Measurements from ENCODE around the gene KIAA1671. TPM values are rescaled to one million over a fixed set of nuclear protein-coding genes. Genes with fewer than 3 reads are reported as not detected.

The KIAA1671 gene
- total RNA-seq, 1 donor from 2014 or later, result 62.1 TPM

DNA sequence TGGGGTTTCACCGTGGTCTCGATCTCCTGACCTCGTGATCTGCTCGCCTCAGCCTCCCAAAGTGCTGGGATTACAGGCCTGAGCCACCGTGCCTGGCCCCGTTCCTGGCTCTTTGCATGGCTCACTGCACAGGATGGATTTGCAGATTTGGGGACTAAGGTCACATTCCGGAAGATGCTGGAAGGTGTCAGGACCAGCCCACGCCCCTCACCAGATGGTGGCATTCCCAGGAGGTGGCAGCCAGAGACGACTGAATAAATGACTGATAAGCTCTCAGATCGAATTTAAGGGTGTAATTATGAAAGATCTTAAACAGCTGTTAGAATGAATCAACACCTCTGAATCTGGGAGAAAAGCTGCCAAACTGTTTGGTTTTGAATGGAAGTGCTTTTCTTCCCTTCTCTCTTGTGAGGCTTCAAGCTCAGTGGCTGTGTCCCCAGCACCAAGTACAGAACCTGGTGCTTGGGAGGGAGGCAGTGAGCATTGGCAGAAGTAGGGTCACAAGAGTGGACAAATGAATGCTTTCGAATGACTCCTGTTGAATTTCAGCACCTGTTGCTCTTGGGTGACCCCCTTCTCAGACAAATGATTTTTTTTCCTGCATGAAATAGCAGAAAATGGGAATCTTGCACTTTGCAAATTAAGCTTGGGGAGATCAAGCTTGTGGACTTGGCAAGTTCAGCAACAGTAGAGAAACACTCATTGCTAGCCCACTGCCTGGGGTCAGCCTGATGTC, 69.6 kb downstream of the KIAA1671 start:
- H3K4me1 Mint-ChIP-seq (ENCODE audit: low read depth), result peaks cover 28% of the 10 kb centered on the region
- no peaks in the 10 kb centered on the region for H3K27me3 Mint-ChIP-seq
- no peak overlapping the region for H3K4me3 Mint-ChIP-seq (ENCODE audit: low read depth)
- DNase-seq (ENCODE audit: low spot score, unreplicated experiment), result no peak
- TF ChIP-seq, protein P1, sequence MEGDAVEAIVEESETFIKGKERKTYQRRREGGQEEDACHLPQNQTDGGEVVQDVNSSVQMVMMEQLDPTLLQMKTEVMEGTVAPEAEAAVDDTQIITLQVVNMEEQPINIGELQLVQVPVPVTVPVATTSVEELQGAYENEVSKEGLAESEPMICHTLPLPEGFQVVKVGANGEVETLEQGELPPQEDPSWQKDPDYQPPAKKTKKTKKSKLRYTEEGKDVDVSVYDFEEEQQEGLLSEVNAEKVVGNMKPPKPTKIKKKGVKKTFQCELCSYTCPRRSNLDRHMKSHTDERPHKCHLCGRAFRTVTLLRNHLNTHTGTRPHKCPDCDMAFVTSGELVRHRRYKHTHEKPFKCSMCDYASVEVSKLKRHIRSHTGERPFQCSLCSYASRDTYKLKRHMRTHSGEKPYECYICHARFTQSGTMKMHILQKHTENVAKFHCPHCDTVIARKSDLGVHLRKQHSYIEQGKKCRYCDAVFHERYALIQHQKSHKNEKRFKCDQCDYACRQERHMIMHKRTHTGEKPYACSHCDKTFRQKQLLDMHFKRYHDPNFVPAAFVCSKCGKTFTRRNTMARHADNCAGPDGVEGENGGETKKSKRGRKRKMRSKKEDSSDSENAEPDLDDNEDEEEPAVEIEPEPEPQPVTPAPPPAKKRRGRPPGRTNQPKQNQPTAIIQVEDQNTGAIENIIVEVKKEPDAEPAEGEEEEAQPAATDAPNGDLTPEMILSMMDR (IDR thresholded peaks at IDR 0.05; ENCODE audit: unreplicated experiment), result no peak
- peaks cover 3% of the 10 kb centered on the region for H3K9me3 Mint-ChIP-seq (ENCODE audit: low read depth)
- H3K27ac Mint-ChIP-seq, result no peak overlapping the region
- H3K36me3 Mint-ChIP-seq (ENCODE audit: insufficient read depth), result peaks cover 8% of the 10 kb centered on the region

DNA sequence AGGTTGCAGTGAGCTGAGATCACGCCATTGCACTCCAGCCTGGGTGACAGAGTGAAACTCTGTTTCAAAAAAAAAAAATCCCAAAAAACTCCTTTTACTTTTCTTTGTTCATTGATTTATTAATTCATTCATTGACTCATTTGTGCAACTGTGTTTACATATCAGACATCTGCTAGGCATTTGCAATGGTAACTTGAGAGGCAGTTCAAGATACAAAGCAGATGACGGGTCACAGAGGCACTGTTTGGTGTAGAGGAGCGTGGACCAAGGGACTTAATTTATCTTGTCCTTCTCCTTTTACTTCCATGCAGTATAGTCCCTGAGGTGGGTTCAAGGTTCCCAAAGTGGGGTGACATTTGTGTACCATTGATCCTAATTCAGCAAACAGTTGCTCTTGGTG, 71.4 kb downstream of the KIAA1671 start:
- Mint-ChIP-seq H3K4me1 (ENCODE audit: low read depth) (peaks cover 31% of the 10 kb centered on the region), H3K27me3 (no peaks in the 10 kb centered on the region), H3K36me3 (ENCODE audit: insufficient read depth) (peaks cover 8% of the 10 kb centered on the region), H3K9me3 (ENCODE audit: low read depth) (peaks cover 3% of the 10 kb centered on the region), H3K27ac (peak overlapping the region; percentile 84), H3K4me3 (ENCODE audit: low read depth) (no peak overlapping the region)
- DNase-seq (ENCODE audit: low spot score, unreplicated experiment), result no peak
- TF ChIP-seq, protein P1 (IDR thresholded peaks at IDR 0.05; ENCODE audit: unreplicated experiment), result no peak

DNA sequence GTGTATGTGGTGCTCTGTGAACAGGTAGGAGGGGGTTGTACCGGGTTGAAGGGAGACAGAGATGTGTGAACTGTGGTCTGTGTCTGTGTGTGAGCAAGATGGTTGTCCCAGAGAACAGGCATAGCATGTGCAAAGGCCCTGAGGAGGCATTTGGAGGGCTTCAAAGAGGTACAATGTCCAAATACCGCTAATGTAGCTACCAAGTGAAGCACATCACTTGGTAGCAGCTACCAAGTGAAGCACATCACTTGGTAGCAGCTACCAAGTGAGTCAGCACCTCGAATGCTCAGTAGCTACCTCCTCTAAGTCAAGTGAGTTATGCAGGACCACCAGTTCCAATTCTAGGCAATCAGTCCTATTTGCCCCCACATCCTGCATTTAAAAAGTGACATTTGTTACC, 72.4 kb downstream of the KIAA1671 start:
- H3K27ac Mint-ChIP-seq, result no peak overlapping the region
- TF ChIP-seq, protein P1 (IDR thresholded peaks at IDR 0.05; ENCODE audit: unreplicated experiment), result no peak
- peaks cover 29% of the 10 kb centered on the region for H3K4me1 Mint-ChIP-seq (ENCODE audit: low read depth)
- peaks cover 6% of the 10 kb centered on the region for H3K36me3 Mint-ChIP-seq (ENCODE audit: insufficient read depth)
- H3K4me3 Mint-ChIP-seq (ENCODE audit: low read depth), result no peak overlapping the region
- H3K27me3 Mint-ChIP-seq, result no peaks in the 10 kb centered on the region
- no peak for DNase-seq (ENCODE audit: low spot score, unreplicated experiment)
- no peaks in the 10 kb centered on the region for H3K9me3 Mint-ChIP-seq (ENCODE audit: low read depth)

DNA sequence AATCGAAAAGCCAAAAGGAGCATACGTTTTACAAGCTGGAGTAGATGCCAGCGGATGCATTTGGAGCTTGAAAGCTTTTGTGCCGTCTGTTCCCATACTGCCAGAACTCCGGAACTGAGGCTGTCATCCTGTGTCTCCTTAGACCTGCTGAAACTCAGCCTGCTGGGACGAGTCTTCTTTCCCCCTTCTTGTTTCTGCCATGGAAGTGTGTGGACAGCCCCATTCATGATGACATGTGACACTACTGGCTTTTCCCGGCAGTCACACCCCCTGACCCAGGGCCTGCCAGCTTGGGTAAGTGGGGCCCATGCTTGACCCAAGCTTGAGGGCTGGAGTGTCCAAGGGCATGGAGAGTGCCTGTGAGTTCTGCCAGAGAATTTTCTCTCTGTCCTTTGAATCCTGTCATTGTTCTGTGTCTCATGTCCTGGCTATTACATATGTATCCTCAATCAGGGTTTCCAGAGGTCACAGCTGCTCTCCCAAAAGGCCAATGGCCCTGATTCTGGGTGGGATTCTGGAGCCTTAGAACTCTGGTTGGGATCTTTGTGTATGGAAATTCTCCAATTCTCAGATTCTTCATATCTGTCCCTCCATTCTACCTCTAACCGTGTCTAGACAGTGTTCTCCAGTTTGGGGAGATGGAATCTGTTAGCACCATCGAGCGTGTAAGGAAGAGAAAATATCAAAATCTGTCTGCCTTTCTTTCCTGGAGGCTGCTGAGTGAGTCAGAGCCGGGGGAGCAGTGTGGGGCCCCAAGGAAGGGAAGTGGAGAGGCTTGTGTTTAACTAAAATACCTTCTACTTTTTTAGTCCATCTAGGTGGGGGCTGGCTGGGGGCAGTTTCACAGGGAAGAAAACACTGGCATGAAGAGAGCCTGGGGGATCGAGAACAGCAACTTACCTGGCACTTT, 73.2 kb downstream of the KIAA1671 start:
- H3K36me3 Mint-ChIP-seq (ENCODE audit: insufficient read depth), result peaks cover 5% of the 10 kb centered on the region
- no peak overlapping the region for H3K4me3 Mint-ChIP-seq (ENCODE audit: low read depth)
- H3K27ac Mint-ChIP-seq, result peak overlapping the region; percentile 87
- H3K9me3 Mint-ChIP-seq (ENCODE audit: low read depth), result no peaks in the 10 kb centered on the region
- TF ChIP-seq, protein P1 (IDR thresholded peaks at IDR 0.05; ENCODE audit: unreplicated experiment), result no peak
- no peaks in the 10 kb centered on the region for H3K27me3 Mint-ChIP-seq
- no peak for DNase-seq (ENCODE audit: low spot score, unreplicated experiment)
- H3K4me1 Mint-ChIP-seq (ENCODE audit: low read depth), result peaks cover 27% of the 10 kb centered on the region
